NCI-H146 treated with DMSO at 0.1 percent for 48 hours (cell line): ENCODE results near the gene ZDHHC17.

Experiments used
- DNase-seq: peaks from one replicate; lab custom pipeline; 2025; ENCODE audit not compliant: unreplicated experiment; lab: John Stamatoyannopoulos, UW

The ZDHHC17 gene

GRCh38 chr12:76813265-76813664, 49.4 kb downstream of the ZDHHC17 start:
- no peak for DNase-seq

DNA sequence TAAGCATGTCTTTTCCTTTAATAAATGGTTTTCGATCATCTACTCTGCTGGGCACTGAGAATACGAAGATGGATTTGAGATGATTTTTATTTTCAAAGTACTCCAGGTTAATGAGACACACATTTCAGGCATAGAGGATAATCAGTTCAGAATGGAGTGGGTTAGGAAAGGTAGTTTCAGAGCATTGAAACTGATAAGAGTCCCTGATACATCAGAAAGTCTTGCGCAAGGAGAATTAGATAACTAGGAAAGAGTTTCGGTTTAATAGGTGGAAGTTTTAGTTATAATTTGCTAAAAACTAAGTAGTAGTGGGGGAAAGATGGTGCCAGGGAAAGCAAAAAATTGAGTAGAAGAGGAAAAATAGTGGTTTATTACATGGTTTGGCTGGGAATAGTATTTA, 50.1 kb downstream of the ZDHHC17 start:
- DNase-seq: no peak

GRCh38 chr12:76820888-76821482, 57.1 kb downstream of the ZDHHC17 start:
- no peak for DNase-seq

- DNase-seq: no peak
Observed at GRCh38 chr12:76830436-76830835, 66.5 kb downstream of the ZDHHC17 start.

DNA sequence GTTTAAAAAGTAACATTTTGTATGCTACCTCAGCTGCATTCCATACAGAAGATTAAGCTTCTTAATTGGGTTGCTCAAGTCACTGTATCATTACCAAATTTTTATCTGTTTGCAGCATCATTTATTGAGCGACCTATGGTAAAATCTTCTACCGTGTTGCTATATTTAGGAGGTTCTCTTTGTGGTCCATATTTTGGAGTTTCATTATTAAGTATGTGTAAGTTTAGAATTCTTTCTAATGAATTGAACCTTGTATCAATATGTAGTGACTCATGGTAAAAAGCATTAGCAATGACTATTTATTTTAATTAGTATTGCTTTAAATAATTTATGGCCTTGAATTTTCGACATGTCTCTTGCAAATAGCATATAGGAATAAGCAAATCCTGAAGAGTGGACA, 72.7 kb downstream of the ZDHHC17 start:
- no peak for DNase-seq

DNA sequence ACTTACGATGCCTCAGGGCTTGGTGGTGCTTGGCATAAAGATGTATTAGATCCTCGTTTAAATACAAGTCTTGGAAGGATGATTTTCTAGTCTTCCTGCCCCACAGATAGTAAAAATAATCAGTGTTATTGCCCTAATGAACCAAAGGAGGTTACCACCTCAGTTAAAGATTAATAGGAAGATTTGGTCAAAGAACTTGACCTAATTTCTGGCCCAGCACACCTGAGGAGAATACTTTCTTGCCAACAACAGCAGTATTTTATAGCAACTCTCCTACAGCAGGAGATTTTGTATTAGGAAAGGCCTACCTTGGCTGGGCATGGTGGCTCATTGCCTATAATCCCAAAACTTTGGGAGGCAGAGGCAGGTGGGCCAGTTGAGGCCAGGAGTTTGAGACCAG, 83.3 kb downstream of the ZDHHC17 start:
- no peak for DNase-seq

DNA sequence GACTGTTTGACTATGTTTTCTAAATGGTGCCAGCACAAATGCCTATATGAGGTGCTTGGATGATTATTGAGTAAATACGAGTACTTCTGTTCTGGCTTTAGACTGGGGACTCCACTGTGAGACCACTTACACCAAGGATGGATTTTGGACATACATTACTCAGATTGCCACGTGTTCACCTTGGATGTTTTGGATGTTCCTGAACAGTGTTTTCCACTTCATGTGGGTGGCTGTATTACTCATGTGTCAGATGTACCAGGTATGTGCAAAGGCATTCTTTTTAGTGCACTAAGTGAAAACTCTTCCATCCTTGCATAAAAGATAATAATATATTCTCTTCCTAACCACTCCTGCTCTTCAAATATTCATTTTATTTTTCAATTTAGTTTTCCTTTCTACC, 84.2 kb downstream of the ZDHHC17 start:
- no peak for DNase-seq

DNA sequence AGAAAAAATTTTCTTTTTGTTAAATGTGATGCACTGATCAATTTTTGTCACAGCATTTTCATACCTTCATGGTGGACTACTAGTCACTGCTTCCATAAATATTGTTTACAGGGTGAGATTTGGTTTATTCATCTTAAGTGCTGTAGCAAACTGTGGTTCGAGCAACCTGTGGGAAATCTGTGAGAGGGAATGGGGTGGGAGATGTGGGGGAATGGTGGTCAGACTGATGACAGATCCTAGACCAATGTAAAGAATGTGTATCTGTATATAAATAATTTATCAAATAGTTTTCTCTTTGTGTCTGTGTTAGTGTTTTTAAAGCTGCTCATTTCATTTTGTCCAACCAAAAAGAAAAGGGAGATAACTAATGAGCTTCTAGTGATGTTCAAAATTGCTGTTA, 88.2 kb downstream of the ZDHHC17 start:
- no peak for DNase-seq

DNA sequence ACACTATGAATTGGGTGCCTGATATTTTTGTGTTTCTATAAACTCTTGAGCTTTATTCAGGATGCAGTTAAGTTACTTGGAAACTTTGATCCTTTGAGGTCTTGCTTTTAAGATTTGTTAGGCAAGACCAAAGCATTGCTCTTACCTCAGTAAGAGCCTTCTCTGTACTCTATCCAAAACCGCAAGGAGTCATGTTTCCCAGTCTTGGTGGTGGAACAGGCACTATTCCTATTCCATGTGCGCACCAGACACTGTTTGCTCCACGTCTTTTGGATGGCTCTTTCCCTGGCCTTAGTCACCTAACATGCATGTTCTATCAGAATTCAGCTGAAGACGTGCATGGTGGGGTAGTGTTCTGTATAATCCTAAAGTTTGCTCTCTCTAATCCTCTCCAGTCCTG, 91.4 kb downstream of the ZDHHC17 start:
- no peak for DNase-seq

DNA sequence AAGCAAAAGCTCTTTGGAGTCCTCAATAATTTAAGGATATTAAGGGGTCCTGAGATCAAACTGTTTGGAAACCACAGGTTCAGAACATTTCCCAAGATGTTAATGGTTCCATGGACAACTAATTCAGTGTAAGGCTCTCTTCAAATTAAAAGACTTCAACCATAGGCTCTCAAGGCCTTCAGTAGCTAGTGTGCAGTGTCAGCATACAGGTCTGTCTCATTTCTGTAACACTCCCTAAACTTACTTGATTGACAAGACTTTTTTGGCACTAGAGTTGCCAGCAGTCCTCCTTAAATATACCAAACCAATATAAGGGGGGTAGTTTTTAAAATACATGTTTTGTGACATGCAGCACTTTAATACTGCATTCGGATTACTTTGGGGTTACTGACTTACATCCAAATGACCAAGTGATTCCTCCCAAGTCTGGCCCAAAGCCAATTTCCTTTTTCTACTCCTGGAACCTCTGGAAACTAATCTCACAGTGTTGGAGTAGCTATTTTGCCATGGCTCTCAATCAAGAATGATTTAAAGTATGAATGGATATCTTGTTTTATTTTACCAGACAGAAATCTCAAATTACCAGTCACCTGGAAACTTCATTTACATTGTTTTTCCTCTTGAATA, 92.2 kb downstream of the ZDHHC17 start:
- DNase-seq: no peak

- DNase-seq: no peak
Observed at GRCh38 chr12:76859611-76860010, 95.7 kb downstream of the ZDHHC17 start.

- no peak for DNase-seq
Observed at GRCh38 chr12:76860256-76860655, 96.3 kb downstream of the ZDHHC17 start.

DNA sequence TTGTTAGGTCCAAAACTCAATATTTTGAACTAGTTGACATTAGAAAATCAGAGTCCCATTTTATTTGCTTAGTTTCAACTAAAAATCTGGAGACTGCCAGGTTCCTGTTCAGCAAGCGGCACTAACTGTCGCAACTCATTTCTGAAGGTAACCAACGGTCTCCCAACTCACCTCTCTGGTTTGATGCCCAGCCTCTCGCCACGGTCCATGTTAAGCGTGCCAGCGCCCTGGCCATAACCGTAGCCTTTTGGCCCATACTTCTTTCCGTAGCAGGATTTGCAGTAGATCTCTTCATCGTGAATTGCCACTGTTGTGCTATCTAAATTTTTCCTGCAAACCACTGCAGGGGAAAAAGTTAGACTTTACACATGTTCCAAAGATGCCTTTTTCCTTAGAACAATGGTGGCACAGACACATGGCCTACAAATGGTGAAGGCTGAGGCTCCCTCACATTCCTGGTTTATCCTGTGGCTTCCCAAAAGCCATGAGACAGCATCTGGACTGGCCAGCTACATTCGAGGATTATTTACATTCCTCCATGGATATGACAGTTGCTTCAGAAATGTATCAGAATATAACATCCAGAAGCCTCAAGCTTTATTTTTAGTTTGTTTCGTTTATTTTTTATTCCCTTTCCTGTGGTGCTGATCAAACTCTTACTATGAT, 99.2 kb downstream of the ZDHHC17 start:
- no peak for DNase-seq

- no peak for DNase-seq
Observed at GRCh38 chr12:76863837-76864236, 99.9 kb downstream of the ZDHHC17 start.

DNA sequence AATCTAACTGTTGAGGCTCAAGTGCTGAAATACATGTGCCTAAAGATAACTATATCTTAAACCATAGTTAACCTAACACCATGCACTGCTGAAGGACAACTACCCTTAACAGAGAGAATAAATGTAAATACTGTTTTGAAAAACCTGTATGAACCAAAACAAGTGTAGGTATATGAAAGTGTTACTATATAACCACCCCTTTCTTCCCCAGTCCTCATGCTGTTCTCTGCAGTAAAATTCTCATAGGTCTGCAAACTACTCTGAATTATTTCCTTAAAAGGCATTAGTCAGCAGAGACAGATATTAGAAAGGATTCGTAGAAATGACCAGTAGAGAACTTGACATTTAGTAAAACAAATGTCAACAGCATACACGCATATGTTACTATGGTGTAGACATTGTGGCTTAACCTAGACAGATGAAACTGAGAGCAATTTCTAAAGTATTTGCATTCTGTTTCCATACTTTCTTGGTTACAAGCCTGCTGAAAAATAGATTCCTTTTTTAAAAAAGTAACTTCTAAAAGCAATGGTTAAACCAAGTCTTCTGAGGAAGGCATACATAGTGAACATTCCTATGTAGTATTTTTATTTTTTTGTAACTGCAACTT, 101.0 kb downstream of the ZDHHC17 start:
- no peak for DNase-seq

GRCh38 chr12:76866151-76866567, 102.2 kb downstream of the ZDHHC17 start:
- no peak for DNase-seq

- no peak for DNase-seq
Observed at GRCh38 chr12:76866726-76867125, 102.8 kb downstream of the ZDHHC17 start.

DNA sequence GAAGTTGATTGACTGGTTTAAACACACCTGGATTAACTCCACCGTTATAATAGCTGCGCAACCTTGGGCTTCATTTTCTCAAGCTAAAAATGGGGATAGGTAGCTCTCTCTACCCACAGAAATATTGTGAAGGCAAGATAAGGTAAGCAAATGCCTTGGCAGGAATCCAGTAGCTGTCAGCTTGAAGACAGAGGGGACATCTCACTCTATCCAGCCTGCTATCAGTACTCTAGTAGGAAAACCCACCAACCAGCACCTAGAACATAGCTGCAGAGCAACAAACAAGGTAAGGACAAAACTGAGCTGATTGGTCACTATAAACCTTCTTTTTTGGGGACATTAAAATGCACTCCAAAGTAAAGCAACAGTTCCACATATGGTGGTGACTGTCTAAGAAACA, 107.2 kb downstream of the ZDHHC17 start:
- no peak for DNase-seq

GRCh38 chr12:76871742-76872141, 107.8 kb downstream of the ZDHHC17 start:
- DNase-seq: no peak

- DNase-seq: no peak
Observed at GRCh38 chr12:76872415-76872814, 108.5 kb downstream of the ZDHHC17 start.

DNA sequence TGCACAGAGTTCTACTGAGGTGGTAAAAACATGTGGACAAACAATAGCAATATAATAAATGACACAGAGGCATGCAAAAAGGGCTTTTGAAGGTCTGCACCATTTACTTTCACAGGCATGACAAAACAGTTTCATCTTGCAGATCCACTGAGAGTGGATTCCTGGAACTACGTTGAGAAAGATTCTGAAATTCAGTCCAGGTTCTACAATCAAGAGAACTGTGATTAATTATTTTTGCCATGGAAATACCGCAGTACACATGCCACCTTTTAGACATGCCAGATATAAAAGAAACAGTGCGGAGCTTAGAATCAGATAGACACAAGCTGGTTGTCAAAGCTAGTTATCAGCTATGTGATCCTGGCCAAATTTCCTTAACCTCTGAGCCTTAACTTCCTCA, 110.1 kb downstream of the ZDHHC17 start:
- DNase-seq: no peak

DNA sequence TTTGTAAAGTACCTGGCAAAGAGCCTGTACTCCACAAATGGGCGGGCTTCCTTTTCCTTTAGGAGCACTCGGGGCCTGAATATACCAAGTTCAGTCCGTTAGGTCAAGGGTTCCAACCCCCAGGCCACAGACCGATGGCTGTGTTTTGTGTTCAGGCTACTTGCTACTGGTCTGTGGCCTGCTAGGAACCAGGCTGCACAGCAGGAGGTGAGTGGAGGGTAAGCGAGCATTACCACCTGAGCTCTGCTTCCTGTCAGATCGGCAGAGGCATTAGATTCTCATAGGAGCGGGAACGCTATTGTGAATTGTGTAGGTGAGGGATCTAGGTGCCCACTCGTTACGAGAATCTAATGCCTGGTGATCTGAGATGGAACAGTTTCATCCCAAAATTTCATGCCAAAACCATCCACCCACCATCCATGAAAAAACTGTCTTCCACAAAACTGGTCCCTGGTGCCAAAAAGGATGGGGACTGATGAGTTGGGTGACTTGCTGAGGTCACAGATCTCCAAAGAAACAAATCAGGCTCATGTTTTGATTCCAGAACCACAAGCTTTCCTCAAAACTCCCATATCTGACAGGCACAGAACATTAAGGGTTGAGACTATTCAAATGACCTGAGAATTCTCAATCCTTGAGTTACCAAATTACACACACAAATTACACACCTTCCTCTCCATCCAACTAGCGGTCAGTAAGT, 110.7 kb downstream of the ZDHHC17 start:
- DNase-seq: no peak
